GM12864 (cell line): ENCODE results near the gene PTPN1.

ENCODE experiments used
- DNase-seq: peaks from one replicate; pipeline ENCODE4 v3.0.0-alpha.2; 2011; ENCODE audit warnings: low read depth
- H3K4me3 ChIP-seq: 2 replicates; pipeline ENCODE4 v1.5.1; 2011; ENCODE audit warnings: mild to moderate bottlenecking, low read depth, low read length, control low read depth
- TF ChIP-seq, protein P1 (sequence below): IDR thresholded peaks from 2 replicates; pipeline ENCODE4 v1.5.1; 2011; ENCODE audit warnings: low read depth, mild to moderate bottlenecking, moderate library complexity, low read length, control low read depth, inconsistent platforms; ENCODE audit errors: missing control alignments

The PTPN1 gene

DNA sequence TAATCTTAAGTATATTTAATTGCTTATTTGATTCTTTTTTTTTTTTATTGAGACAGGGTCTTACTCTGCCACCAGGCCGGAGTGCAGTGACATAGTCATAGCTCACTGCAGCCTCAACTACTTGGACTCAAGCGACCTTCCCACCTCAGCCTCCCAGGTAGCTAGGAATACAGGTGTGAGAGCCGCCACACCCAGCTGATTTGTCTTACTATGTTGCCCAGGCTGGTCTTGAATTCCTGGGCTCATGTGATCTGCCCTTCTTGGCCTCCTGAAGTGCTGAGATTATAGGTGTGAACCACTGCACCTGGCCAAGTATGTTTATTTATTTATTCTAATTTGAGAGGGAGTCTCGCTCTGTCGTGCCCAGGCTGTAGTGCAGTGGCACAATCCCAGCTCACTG is 38.2 kb downstream of the PTPN1 start:
- no peak for DNase-seq
- H3K4me3 ChIP-seq: no peak overlapping the region
- TF ChIP-seq, protein P1, sequence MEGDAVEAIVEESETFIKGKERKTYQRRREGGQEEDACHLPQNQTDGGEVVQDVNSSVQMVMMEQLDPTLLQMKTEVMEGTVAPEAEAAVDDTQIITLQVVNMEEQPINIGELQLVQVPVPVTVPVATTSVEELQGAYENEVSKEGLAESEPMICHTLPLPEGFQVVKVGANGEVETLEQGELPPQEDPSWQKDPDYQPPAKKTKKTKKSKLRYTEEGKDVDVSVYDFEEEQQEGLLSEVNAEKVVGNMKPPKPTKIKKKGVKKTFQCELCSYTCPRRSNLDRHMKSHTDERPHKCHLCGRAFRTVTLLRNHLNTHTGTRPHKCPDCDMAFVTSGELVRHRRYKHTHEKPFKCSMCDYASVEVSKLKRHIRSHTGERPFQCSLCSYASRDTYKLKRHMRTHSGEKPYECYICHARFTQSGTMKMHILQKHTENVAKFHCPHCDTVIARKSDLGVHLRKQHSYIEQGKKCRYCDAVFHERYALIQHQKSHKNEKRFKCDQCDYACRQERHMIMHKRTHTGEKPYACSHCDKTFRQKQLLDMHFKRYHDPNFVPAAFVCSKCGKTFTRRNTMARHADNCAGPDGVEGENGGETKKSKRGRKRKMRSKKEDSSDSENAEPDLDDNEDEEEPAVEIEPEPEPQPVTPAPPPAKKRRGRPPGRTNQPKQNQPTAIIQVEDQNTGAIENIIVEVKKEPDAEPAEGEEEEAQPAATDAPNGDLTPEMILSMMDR: no peak

DNA sequence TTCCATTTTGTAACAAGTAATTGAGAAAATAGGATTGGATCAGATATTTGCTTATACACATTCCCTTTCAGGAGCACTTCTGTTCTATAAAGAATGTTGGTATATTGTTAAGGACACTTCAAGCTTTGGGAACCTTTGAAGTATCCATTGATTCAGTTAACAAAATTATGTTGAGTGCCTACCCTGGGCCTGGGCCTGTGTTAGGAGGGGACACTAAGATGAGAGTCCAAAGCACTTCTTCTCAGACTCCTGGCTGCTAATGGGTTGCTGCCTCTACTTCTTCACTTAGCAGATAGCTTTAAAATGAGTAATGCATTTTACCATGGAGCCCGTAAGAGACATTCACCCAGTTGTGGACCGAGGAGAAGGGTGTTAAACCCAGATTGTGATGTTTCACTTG is 40.3 kb downstream of the PTPN1 start:
- no peak for DNase-seq
- H3K4me3 ChIP-seq: no peak overlapping the region
- TF ChIP-seq, protein P1: no peak

DNA sequence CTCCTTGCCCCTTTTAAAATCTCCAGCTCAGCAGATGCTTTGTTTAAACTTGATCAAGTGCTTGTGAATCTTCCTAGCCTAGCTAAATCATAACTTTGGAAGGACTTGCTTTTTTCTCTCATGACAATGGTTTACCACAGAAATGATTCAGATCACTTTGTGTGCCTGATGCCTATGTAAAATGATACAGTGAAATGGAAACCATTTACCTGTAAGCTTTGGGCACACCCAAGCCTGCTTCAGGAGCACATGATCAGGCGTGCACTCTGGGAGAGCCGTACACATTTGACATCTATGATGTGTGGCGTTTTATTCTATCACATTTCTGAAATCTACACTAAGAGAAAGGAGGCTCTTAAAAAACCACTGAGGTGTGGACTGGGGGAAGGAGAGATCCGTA is 41.1 kb downstream of the PTPN1 start:
- TF ChIP-seq, protein P1: no peak
- no peak for DNase-seq
- no peak overlapping the region for H3K4me3 ChIP-seq

DNA sequence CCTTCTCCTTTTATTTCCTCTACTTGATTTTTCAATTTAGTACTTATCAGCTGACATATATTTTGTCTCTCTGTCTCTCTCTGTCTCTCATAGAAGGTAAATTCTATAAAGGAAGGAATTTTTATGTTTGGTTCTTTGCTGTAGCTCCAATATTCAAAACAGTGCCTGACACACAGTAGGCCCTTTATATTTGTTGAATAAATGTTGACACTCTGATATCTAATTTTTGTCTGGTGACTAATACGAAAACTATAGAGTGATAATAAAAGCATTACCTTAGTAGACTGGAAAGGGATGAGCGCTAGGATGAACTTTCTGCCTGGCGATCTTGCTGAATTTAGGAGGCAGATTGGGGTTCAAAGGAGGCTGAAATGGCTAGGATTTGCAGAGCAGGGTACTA is 42.8 kb downstream of the PTPN1 start:
- TF ChIP-seq, protein P1: no peak

DNA sequence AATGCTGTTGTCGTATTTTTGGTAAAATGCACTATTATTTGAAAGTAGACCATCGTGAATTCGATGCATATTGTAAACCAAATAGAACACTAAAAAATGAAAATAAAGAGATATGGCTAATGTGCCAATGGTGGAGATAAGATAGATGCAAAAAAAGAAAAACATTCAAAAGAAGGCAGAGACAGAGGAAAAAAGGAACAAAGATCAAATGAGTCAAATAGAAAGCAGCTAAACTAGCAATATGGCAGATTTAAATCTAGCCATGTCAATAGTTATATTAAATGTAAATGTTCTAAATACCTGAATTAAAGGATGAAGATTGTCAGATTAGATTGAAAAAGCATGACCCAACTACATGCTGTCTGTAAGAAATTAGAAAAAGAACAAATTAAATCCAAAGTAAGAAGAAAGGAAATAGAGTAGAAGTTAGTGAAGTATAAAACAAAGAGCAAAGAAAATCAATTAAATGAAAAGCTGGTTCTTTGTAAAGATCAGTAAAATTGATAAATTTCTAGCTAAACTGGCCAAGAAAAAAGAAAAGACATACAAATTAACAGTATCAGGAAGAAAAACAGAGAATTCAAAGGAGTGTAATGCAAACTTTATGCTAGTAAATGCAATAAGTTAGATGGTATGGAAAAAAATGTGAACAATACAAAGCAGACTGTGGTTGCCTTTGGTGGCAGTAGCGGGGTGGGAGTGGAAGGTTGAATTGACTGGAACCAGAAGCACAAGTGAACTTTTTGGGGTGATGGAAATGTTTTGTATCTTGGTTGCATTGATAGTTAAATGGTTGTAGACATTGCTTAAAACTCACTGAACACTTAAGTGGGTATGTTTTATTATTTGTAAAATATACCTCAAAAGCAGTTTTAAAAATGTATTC is 44.8 kb downstream of the PTPN1 start:
- TF ChIP-seq, protein P1: no peak
- H3K4me3 ChIP-seq: no peak overlapping the region
- DNase-seq: no peak

More for the DNA sequence above, 42.8 kb downstream of the PTPN1 start:
- H3K4me3 ChIP-seq: no peak overlapping the region
- no peak for DNase-seq

DNA sequence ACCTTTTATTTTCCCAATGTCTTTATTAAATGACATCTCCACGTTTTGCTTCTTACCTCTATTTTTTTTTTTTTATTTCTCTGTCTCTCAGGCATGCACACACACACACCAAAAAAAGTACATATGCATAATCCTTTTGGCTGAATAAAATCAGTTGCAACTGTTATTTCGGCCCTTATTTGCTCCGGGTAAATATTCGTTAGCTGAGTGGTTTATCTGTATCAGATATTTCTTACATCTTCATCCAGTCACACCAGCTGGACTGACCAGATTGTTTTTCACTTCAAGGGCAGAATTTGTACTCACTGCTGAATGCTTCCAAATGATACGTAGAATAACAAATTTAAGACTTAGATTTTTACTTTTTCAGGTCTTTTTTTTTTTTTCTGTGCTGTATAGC is 45.5 kb downstream of the PTPN1 start:
- TF ChIP-seq, protein P1: no peak
- DNase-seq: no peak
- H3K4me3 ChIP-seq: no peak overlapping the region
